ENCODE measurements around the gene NOL6.
"Not testable (repeated sequence)": the region's sequence is repeated elsewhere in the genome, so short reads cannot be mapped to it uniquely, and the experiment has no call there.

Gene NOL6

GRCh38 chr9:33429256-33429985 lies 44.3 kb downstream of the NOL6 start:
- CTCF ChIA-PET = no interaction called here
- DNase-seq (ENCODE audit: extremely low spot score) = no peak
- no peak for TF ChIP-seq CTCF (IDR thresholded peaks at IDR 0.05; ENCODE audit: control extremely low read depth, extremely low read depth, low read depth, missing control alignments)
- POLR2A ChIA-PET = no interaction called here

- no peak for TF ChIP-seq CTCF (IDR thresholded peaks at IDR 0.05; ENCODE audit: control extremely low read depth, extremely low read depth, low read depth, missing control alignments)
- POLR2A ChIA-PET = no interaction called here
- no peak for DNase-seq (ENCODE audit: extremely low spot score)
- CTCF ChIA-PET = interaction anchor here (1.4 kb wide), 1 partner anchor 11 kb away, joined by 5 read pairs; no protein-coding TSS in a partner anchor
These were observed 46.9 kb downstream of the NOL6 start for GRCh38 chr9:33426843-33427293.

- DNase-seq (ENCODE audit: extremely low spot score) = no peak
- no peak for TF ChIP-seq CTCF (IDR thresholded peaks at IDR 0.05; ENCODE audit: control extremely low read depth, extremely low read depth, low read depth, missing control alignments)
- ChIA-PET POLR2A (no interaction called here), CTCF (interaction anchor here (1.4 kb wide), 1 partner anchor 10 kb away, joined by 3 read pairs; no protein-coding TSS in a partner anchor)
These were observed 48.6 kb downstream of the NOL6 start for GRCh38 chr9:33425128-33425533.

GRCh38 chr9:33424492-33424891 lies 49.2 kb downstream of the NOL6 start:
- CTCF ChIA-PET = not testable (repeated sequence)

GRCh38 chr9:33424043-33424442 lies 49.7 kb downstream of the NOL6 start:
- DNase-seq (ENCODE audit: extremely low spot score); POLR2A ChIA-PET; CTCF ChIA-PET: not testable (repeated sequence)

More at GRCh38 chr9:33424492-33424891, 49.2 kb downstream of the NOL6 start:
- POLR2A ChIA-PET; DNase-seq (ENCODE audit: extremely low spot score): not testable (repeated sequence)

- TF ChIP-seq CTCF (IDR thresholded peaks at IDR 0.05; ENCODE audit: control extremely low read depth, extremely low read depth, low read depth, missing control alignments) = no peak
- ChIA-PET POLR2A (interaction anchor here (0.6 to 1.0 kb wide), 2 partner anchors 54 to 130 kb away, joined by 4 to 6 read pairs; partner anchors contain the start of genes NFX1 and NOL6), CTCF (interaction anchor here (1.8 kb wide), 1 partner anchor 44 kb away, joined by 7 read pairs; no protein-coding TSS in a partner anchor)
- no peak for DNase-seq (ENCODE audit: extremely low spot score)
These were observed 53.9 kb downstream of the NOL6 start for GRCh38 chr9:33419708-33420303.

- ChIA-PET POLR2A (no interaction called here), CTCF (interaction anchor here (1.2 to 4.6 kb wide), 3 partner anchors 10 to 49 kb away, joined by 3 to 24 read pairs (median 15); no protein-coding TSS in a partner anchor)
- TF ChIP-seq CTCF (IDR thresholded peaks at IDR 0.05; ENCODE audit: control extremely low read depth, extremely low read depth, low read depth, missing control alignments) = no peak
- DNase-seq (ENCODE audit: extremely low spot score) = no peak
These were observed 55.6 kb downstream of the NOL6 start for GRCh38 chr9:33418090-33418489.

Data from GM10248 (cell line).